ENCODE measurements around the gene RELCH.
"Not testable (repeated sequence)": the region's sequence is repeated elsewhere in the genome, so short reads cannot be mapped to it uniquely, and the experiment has no call there.

The RELCH gene

GRCh38 chr18:62186774-62187542 lies at the start of gene RELCH, which contains the start of gene PIGN:
RELCH (plus strand) TSS chr18:62187255; CDS start chr18:62187506, 251 bp downstream.
PIGN (minus strand) TSS chr18:62187056; CDS start chr18:62161353, 25,703 bp downstream.
- DNase-seq (ENCODE audit: insufficient read length, low spot score), result peak; percentile 89
- no peak for FAIRE-seq

GRCh38 chr18:62138461-62139235 lies 48.4 kb upstream of the RELCH start:
- FAIRE-seq, result no peak
- no peak for DNase-seq (ENCODE audit: insufficient read length, low spot score)

- DNase-seq (ENCODE audit: insufficient read length, low spot score) (no peak), FAIRE-seq (no peak)
Measured at GRCh38 chr18:62140259-62140658, 46.8 kb upstream of the RELCH start.

GRCh38 chr18:62144338-62144737 lies 42.7 kb upstream of the RELCH start:
- FAIRE-seq (no peak), DNase-seq (ENCODE audit: insufficient read length, low spot score) (no peak)

- DNase-seq (ENCODE audit: insufficient read length, low spot score), result no peak
- FAIRE-seq, result no peak
Measured at GRCh38 chr18:62151068-62151771, 35.8 kb upstream of the RELCH start.

- DNase-seq (ENCODE audit: insufficient read length, low spot score) (no peak), FAIRE-seq (no peak)
Measured at GRCh38 chr18:62152844-62153243, 34.2 kb upstream of the RELCH start.

- DNase-seq (ENCODE audit: insufficient read length, low spot score) (no peak), FAIRE-seq (no peak)
Measured at GRCh38 chr18:62157843-62158242, 29.2 kb upstream of the RELCH start.

GRCh38 chr18:62164310-62164709 lies 22.7 kb upstream of the RELCH start:
- FAIRE-seq, result no peak

GRCh38 chr18:62164855-62165487 lies 22.1 kb upstream of the RELCH start:
- no peak for FAIRE-seq
- DNase-seq (ENCODE audit: insufficient read length, low spot score), result no peak

More at GRCh38 chr18:62164310-62164709, 22.7 kb upstream of the RELCH start:
- no peak for DNase-seq (ENCODE audit: insufficient read length, low spot score)

GRCh38 chr18:62165583-62165982 lies 21.5 kb upstream of the RELCH start:
- FAIRE-seq (no peak), DNase-seq (ENCODE audit: insufficient read length, low spot score) (no peak)

- FAIRE-seq; DNase-seq (ENCODE audit: insufficient read length, low spot score): not testable (repeated sequence)
Measured at GRCh38 chr18:62166524-62166923, 20.5 kb upstream of the RELCH start.

- FAIRE-seq, result no peak
Measured at GRCh38 chr18:62170857-62171256, 16.2 kb upstream of the RELCH start.

GRCh38 chr18:62172298-62172697 lies 14.8 kb upstream of the RELCH start:
- DNase-seq (ENCODE audit: insufficient read length, low spot score), result no peak
- no peak for FAIRE-seq

More at GRCh38 chr18:62170857-62171256, 16.2 kb upstream of the RELCH start:
- no peak for DNase-seq (ENCODE audit: insufficient read length, low spot score)

GRCh38 chr18:62175521-62175920 lies 11.5 kb upstream of the RELCH start:
- DNase-seq (ENCODE audit: insufficient read length, low spot score) (no peak), FAIRE-seq (no peak)

GRCh38 chr18:62177271-62177670 lies 9.8 kb upstream of the RELCH start:
- FAIRE-seq (no peak), DNase-seq (ENCODE audit: insufficient read length, low spot score) (no peak)

GRCh38 chr18:62179213-62179612 lies 7.8 kb upstream of the RELCH start:
- FAIRE-seq (no peak), DNase-seq (ENCODE audit: insufficient read length, low spot score) (no peak)

GRCh38 chr18:62182220-62182619 lies 4.8 kb upstream of the RELCH start:
- no peak for FAIRE-seq
- no peak for DNase-seq (ENCODE audit: insufficient read length, low spot score)

GRCh38 chr18:62183578-62184195 lies 3.4 kb upstream of the RELCH start:
- no peak for DNase-seq (ENCODE audit: insufficient read length, low spot score)
- no peak for FAIRE-seq

- no peak for FAIRE-seq
- no peak for DNase-seq (ENCODE audit: insufficient read length, low spot score)
Measured at GRCh38 chr18:62186499-62186773, 619 bp upstream of the RELCH start.
